Measurements from ENCODE around the gene SLC25A29. TPM values are rescaled to one million over a fixed set of nuclear protein-coding genes. Genes with fewer than 3 reads are reported as not detected.

Gene SLC25A29
- total and polyA plus RNA-seq, 2 of the 13 experiments (the other 11 are each of a cell fraction or from before 2014, with no cell fraction given): 12.2 to 17.2 TPM

GRCh38 chr14:100323121-100323941 lies 17.1 kb upstream of the SLC25A29 start, which contains the start of gene SLC25A47 (continued):
- TF ChIP-seq ZNF142 (CRISPR knock-in tag; IDR thresholded peaks at IDR 0.05) (no peak), ARID3A (IDR thresholded peaks at IDR 0.05; ENCODE audit: low read depth, low read length) (no peak), ZNF788 (CRISPR knock-in tag; IDR thresholded peaks at IDR 0.05; ENCODE audit: borderline replicate concordance) (no peak), ZSCAN22 (CRISPR knock-in tag; IDR thresholded peaks at IDR 0.05) (no peak), HMGXB4 (CRISPR knock-in tag; IDR thresholded peaks at IDR 0.05; ENCODE audit: borderline replicate concordance in 1 of 2, low read depth in 1 of 2) (0 out of 4 replicates have a peak, but pooled peaks of 1 of the 2 experiments have one; percentile 10), NONO (IDR thresholded peaks at IDR 0.05) (no peak), NONO (CRISPR knock-in tag; conservative IDR thresholded peaks at IDR 0.05) (no peak), SRSF4 (IDR thresholded peaks at IDR 0.05; ENCODE audit: low read depth, low read length, poor library complexity, severe bottlenecking) (no peak), JUN (CRISPR knock-in tag; IDR thresholded peaks at IDR 0.05) (no peak), RBAK (CRISPR knock-in tag; IDR thresholded peaks at IDR 0.05) (no peak), NR1H2 (CRISPR knock-in tag; IDR thresholded peaks at IDR 0.05; ENCODE audit: borderline replicate concordance, low read depth) (no peak), ZNF33B (CRISPR knock-in tag; IDR thresholded peaks at IDR 0.05) (peak; percentile 52; the same call in 1 of the 2 replicates), RAD51 (IDR thresholded peaks at IDR 0.05; ENCODE audit: borderline replicate concordance) (no peak), KDM5B (CRISPR knock-in tag; IDR thresholded peaks at IDR 0.05; ENCODE audit: borderline replicate concordance) (peak; percentile 27; the same call in 1 of the 2 replicates), RXRB (CRISPR knock-in tag; IDR thresholded peaks at IDR 0.05; ENCODE audit: borderline replicate concordance) (peak; percentile 99), ETV5 (CRISPR knock-in tag; IDR thresholded peaks at IDR 0.05; ENCODE audit: borderline replicate concordance) (peak; percentile 88; the same call in 1 of the 2 replicates), KDM5A (IDR thresholded peaks at IDR 0.05; ENCODE audit: borderline replicate concordance, low read length) (no peak), HDAC1 (CRISPR knock-in tag; IDR thresholded peaks at IDR 0.05) (peak; percentile 82), ZNF451 (CRISPR knock-in tag; IDR thresholded peaks at IDR 0.05) (0 out of 2 replicates have a peak, but pooled peaks have one; percentile 12), JARID2 (CRISPR knock-in tag; IDR thresholded peaks at IDR 0.05; ENCODE audit: insufficient replicate concordance) (no peak)
